Keratinocyte (primary cell): Measurements from ENCODE around the gene CPED1.

Experiments used
- EZH2 ChIP-seq: IDR thresholded peaks from one replicate; pipeline ENCODE4 v1.6.1; 2012; ENCODE audit warnings: inconsistent platforms, mild to moderate bottlenecking, low read length, moderate library complexity
- TF ChIP-seq, protein P1 (sequence below), 3 experiments: IDR thresholded peaks in 1 of 3; conservative IDR thresholded peaks in 1 of 3; optimal IDR thresholded peaks in 1 of 3; 2 replicates in 2 of 3; 3 replicates in 1 of 3; pipeline versions ENCODE3 to v1.5.1; 2011; ENCODE audit warnings: low read length in 3 of 3, mild to moderate bottlenecking in 3 of 3, moderate library complexity in 2 of 3, control low read depth in 1 of 3, inconsistent platforms in 1 of 3; ENCODE audit not compliant: insufficient read depth in 2 of 3; ENCODE audit errors: extremely low read depth in 1 of 3

DNA sequence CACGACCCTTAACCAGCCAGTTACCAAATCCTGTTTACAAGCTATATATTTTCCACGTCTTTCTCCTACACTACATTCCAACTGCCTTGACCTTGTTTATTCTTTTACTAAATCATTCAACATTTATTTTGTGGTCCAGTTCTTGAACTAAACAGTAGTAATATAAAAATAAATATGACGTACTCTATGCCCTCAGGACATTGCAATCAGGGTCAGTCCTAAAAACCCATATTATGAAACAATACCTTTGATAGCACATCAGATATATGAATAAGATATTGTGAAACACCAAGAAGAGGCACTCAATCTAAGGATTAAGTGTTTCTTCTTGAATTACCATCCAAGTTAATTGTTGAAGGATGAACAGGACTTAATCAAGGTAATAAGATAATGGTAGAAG is 287.8 kb downstream of the CPED1 start:
- TF ChIP-seq, protein P1, sequence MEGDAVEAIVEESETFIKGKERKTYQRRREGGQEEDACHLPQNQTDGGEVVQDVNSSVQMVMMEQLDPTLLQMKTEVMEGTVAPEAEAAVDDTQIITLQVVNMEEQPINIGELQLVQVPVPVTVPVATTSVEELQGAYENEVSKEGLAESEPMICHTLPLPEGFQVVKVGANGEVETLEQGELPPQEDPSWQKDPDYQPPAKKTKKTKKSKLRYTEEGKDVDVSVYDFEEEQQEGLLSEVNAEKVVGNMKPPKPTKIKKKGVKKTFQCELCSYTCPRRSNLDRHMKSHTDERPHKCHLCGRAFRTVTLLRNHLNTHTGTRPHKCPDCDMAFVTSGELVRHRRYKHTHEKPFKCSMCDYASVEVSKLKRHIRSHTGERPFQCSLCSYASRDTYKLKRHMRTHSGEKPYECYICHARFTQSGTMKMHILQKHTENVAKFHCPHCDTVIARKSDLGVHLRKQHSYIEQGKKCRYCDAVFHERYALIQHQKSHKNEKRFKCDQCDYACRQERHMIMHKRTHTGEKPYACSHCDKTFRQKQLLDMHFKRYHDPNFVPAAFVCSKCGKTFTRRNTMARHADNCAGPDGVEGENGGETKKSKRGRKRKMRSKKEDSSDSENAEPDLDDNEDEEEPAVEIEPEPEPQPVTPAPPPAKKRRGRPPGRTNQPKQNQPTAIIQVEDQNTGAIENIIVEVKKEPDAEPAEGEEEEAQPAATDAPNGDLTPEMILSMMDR (optimal IDR thresholded peaks at IDR 0.05 in 1 of 3, IDR thresholded peaks at IDR 0.05 in 1 of 3, conservative IDR thresholded peaks at IDR 0.05 in 1 of 3; ENCODE audit: extremely low read depth in 1 of 3, insufficient read depth in 2 of 3, low read length in 3 of 3), result no peak
- no peak for TF ChIP-seq EZH2
